HL-60 (cell line): Measurements from ENCODE around the gene RPA1.

Experiments used
- DNase-seq, 2 experiments: peaks; one replicate each; pipeline ENCODE4 v3.0.0-alpha.2; 2010 to 2020; ENCODE audit warnings: low read depth in 1 of 2, low spot score in 1 of 2
- H3K27ac ChIP-seq: fragments of 250-450 bp; sonication (Bioruptor Pico); replicated peaks from 2 replicates; pipeline ENCODE4 v1.5.1; 2020; ENCODE audit warnings: mild to moderate bottlenecking, moderate library complexity
- H3K27me3 ChIP-seq: fragments of 250-450 bp; sonication (Bioruptor Pico); 2 replicates; pipeline ENCODE4 v1.5.1; 2021; ENCODE audit warnings: mild to moderate bottlenecking, moderate library complexity; ENCODE audit not compliant: insufficient read depth, poor library complexity, severe bottlenecking
- H3K4me3 ChIP-seq: replicated peaks from 2 replicates; pipeline ENCODE4 v1.5.1; 2011; ENCODE audit warnings: mild to moderate bottlenecking, control low read depth, low read length; ENCODE audit not compliant: insufficient read depth
- GABPA ChIP-seq: IDR thresholded peaks from 2 replicates; pipeline ENCODE4 v1.6.1; 2012; ENCODE audit warnings: low read depth
- POLR2AphosphoS5 ChIP-seq: IDR thresholded peaks from 2 replicates; pipeline ENCODE4 v1.6.1; 2012; ENCODE audit warnings: low read depth
- SPI1 ChIP-seq: IDR thresholded peaks from 2 replicates; pipeline ENCODE4 v1.6.1; 2012; ENCODE audit warnings: low read depth, mild to moderate bottlenecking, borderline replicate concordance
- TF ChIP-seq, protein P1 (sequence below): IDR thresholded peaks from 2 replicates; pipeline ENCODE4 v1.6.1; 2012; ENCODE audit warnings: low read depth; ENCODE audit not compliant: insufficient replicate concordance
- TF ChIP-seq, protein P2 (sequence below): IDR thresholded peaks from one replicate; pipeline ENCODE4 v1.5.1; 2011; ENCODE audit warnings: low read length, control low read depth, inconsistent platforms; ENCODE audit not compliant: insufficient read depth

The RPA1 gene

DNA sequence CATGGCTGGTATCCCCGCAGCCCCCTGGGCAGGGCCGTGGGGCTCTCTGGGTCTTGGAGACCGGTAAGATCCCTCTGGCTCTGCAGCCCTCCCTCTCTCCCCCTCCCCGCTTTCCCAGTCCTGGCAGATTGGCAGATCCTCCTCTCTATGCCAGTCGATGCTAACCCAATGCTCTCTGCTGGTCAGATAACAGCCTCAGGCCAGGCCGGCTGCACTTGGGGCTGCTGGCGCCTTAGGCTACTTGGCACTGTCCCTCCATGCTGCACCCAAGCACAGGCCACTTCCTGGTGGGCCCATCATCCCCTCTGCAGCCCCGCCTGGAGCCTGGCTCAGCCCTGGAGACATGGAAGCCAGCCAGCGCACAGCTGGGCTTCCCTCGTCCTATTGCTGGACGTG, 113.6 kb downstream of the RPA1 start:
- DNase-seq = no peak
- Histone ChIP-seq H3K27me3 (no peaks in the 10 kb centered on the region), H3K4me3 (no peak overlapping the region), H3K27ac (no peak overlapping the region)
- TF ChIP-seq, protein P1, sequence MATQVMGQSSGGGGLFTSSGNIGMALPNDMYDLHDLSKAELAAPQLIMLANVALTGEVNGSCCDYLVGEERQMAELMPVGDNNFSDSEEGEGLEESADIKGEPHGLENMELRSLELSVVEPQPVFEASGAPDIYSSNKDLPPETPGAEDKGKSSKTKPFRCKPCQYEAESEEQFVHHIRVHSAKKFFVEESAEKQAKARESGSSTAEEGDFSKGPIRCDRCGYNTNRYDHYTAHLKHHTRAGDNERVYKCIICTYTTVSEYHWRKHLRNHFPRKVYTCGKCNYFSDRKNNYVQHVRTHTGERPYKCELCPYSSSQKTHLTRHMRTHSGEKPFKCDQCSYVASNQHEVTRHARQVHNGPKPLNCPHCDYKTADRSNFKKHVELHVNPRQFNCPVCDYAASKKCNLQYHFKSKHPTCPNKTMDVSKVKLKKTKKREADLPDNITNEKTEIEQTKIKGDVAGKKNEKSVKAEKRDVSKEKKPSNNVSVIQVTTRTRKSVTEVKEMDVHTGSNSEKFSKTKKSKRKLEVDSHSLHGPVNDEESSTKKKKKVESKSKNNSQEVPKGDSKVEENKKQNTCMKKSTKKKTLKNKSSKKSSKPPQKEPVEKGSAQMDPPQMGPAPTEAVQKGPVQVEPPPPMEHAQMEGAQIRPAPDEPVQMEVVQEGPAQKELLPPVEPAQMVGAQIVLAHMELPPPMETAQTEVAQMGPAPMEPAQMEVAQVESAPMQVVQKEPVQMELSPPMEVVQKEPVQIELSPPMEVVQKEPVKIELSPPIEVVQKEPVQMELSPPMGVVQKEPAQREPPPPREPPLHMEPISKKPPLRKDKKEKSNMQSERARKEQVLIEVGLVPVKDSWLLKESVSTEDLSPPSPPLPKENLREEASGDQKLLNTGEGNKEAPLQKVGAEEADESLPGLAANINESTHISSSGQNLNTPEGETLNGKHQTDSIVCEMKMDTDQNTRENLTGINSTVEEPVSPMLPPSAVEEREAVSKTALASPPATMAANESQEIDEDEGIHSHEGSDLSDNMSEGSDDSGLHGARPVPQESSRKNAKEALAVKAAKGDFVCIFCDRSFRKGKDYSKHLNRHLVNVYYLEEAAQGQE = no peak
- TF ChIP-seq POLR2AphosphoS5 (no peak), GABPA (no peak), SPI1 (no peak)
- TF ChIP-seq, protein P2, sequence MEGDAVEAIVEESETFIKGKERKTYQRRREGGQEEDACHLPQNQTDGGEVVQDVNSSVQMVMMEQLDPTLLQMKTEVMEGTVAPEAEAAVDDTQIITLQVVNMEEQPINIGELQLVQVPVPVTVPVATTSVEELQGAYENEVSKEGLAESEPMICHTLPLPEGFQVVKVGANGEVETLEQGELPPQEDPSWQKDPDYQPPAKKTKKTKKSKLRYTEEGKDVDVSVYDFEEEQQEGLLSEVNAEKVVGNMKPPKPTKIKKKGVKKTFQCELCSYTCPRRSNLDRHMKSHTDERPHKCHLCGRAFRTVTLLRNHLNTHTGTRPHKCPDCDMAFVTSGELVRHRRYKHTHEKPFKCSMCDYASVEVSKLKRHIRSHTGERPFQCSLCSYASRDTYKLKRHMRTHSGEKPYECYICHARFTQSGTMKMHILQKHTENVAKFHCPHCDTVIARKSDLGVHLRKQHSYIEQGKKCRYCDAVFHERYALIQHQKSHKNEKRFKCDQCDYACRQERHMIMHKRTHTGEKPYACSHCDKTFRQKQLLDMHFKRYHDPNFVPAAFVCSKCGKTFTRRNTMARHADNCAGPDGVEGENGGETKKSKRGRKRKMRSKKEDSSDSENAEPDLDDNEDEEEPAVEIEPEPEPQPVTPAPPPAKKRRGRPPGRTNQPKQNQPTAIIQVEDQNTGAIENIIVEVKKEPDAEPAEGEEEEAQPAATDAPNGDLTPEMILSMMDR = no peak

GRCh38 chr17:1945621-1946020, 115.8 kb downstream of the RPA1 start:
- no peak overlapping the region for H3K27ac ChIP-seq
- H3K4me3 ChIP-seq = no peak overlapping the region
- no peaks in the 10 kb centered on the region for H3K27me3 ChIP-seq
- TF ChIP-seq POLR2AphosphoS5 = no peak
- TF ChIP-seq, protein P1 = no peak
- TF ChIP-seq, protein P2 = no peak
- no peak for TF ChIP-seq SPI1
- no peak for TF ChIP-seq GABPA
- DNase-seq = no peak

- TF ChIP-seq GABPA = no peak
- TF ChIP-seq, protein P2 = no peak
- no peak for TF ChIP-seq POLR2AphosphoS5
- Histone ChIP-seq H3K27me3 (no peaks in the 10 kb centered on the region), H3K27ac (no peak overlapping the region), H3K4me3 (no peak overlapping the region)
- no peak for DNase-seq
These were observed 116.5 kb downstream of the RPA1 start for GRCh38 chr17:1946021-1946932.
